Spleen (tissue), 7 donors: ENCODE results near the gene PCP2.

Experiments used
- POLR2A ChIP-seq, 3 donors: fragments of 450-650 bp; IDR thresholded peaks; one replicate each; pipeline ENCODE4 v1.5.1; 2017; ENCODE audit warnings: antibody characterized with exemption in 3 of 3, mild to moderate bottlenecking in 1 of 3
- POLR2AphosphoS5 ChIP-seq, 3 donors: sonication (generic); formaldehyde crosslinking; IDR thresholded peaks; one replicate each; pipeline ENCODE4 v1.5.1; 2017; ENCODE audit warnings: antibody characterized with exemption in 3 of 3
- TF ChIP-seq, protein P1 (sequence below), 11 experiments: fragments of 200-600 bp in 7 of 11; fragments of 450-650 bp in 4 of 11; sonication (generic) in 4 of 11; IDR thresholded peaks in 8 of 11; conservative IDR thresholded peaks in 3 of 11; 1 replicate in 7 of 11; 2 replicates in 4 of 11; pipeline versions ENCODE4 v1.4.0 to v1.8.0; 2016 to 2021; ENCODE audit warnings: antibody characterized with exemption in 11 of 11, inconsistent platforms in 4 of 11, mild to moderate bottlenecking in 1 of 11
- donor health status: DM: no; HTN: no; CAD: no; lungs with moderate emphysema.
- donor health status: DM: no; HTN: no; CAD: no.
- donor health status: DM: no; HTN: no; CAD: no.

DNA sequence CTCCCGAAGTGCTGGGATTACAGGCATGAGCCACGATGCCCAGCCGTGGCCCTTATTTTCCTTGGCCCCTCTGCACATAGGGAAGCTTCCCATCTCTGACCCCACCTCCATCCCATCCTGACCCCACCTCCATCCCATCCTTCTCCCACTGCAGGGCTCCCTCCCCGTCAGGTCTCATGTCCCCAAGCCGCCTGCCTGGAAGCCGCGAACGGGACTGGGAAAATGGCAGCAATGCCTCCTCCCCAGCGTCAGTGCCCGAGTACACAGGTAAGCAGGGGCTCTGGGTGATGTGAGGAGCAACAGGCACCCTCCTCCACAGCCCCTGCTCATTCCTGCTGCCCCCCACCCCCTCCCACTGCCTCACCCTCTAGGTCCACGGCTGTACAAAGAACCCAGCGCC, 16.3 kb downstream of the PCP2 start:
- TF ChIP-seq, protein P1, sequence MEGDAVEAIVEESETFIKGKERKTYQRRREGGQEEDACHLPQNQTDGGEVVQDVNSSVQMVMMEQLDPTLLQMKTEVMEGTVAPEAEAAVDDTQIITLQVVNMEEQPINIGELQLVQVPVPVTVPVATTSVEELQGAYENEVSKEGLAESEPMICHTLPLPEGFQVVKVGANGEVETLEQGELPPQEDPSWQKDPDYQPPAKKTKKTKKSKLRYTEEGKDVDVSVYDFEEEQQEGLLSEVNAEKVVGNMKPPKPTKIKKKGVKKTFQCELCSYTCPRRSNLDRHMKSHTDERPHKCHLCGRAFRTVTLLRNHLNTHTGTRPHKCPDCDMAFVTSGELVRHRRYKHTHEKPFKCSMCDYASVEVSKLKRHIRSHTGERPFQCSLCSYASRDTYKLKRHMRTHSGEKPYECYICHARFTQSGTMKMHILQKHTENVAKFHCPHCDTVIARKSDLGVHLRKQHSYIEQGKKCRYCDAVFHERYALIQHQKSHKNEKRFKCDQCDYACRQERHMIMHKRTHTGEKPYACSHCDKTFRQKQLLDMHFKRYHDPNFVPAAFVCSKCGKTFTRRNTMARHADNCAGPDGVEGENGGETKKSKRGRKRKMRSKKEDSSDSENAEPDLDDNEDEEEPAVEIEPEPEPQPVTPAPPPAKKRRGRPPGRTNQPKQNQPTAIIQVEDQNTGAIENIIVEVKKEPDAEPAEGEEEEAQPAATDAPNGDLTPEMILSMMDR (IDR thresholded peaks at IDR 0.05 in 8 of 11, conservative IDR thresholded peaks at IDR 0.05 in 3 of 11), result no peak
- TF ChIP-seq POLR2A (IDR thresholded peaks at IDR 0.05) (no peak), POLR2AphosphoS5 (IDR thresholded peaks at IDR 0.05) (no peak)
